GM18858 (cell line): ENCODE results near the gene EPS8L2.

ENCODE experiments used
- ATAC-seq: cut with Tn5 transposase; IDR thresholded peaks from one replicate; pipeline ENCODE4 v1.9.1; 2021; ENCODE audit not compliant: unreplicated experiment

The EPS8L2 gene

GRCh38 chr11:705646-706438 is at the start of gene EPS8L2:
EPS8L2 (plus strand) TSS chr11:706231; CDS start chr11:709408, 3,177 bp downstream.
- ATAC-seq, result no peak

GRCh38 chr11:656426-656825 is 49.6 kb upstream of the EPS8L2 start:
- ATAC-seq, result no peak

GRCh38 chr11:656866-657265 is 49.2 kb upstream of the EPS8L2 start:
- no peak for ATAC-seq

DNA sequence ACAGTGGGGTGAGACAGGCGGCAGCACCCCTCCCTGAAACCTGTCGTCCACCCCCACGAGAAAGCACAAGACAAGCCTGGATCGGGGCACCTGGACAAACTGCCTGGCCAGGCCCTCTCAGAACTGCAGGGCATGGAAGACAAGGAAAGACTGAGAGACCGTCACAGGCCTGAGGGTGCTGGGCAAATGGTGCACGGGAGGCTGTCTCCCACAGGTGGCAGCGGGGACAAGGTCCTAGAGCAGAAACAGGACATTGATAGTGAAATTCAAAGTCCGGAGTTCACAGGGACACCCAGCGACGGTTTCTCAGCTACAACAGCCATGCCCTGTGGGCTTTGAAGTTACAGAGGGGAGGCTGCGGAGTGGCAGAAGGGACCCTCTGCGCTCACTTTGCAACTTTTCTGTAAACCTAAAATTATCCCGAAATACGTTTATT is 48.3 kb upstream of the EPS8L2 start:
- no peak for ATAC-seq

GRCh38 chr11:659532-660085 is 46.4 kb upstream of the EPS8L2 start:
- ATAC-seq, result no peak

GRCh38 chr11:660281-660680 is 45.8 kb upstream of the EPS8L2 start:
- ATAC-seq, result no peak

GRCh38 chr11:660681-661444 is 45.2 kb upstream of the EPS8L2 start:
- no peak for ATAC-seq

DNA sequence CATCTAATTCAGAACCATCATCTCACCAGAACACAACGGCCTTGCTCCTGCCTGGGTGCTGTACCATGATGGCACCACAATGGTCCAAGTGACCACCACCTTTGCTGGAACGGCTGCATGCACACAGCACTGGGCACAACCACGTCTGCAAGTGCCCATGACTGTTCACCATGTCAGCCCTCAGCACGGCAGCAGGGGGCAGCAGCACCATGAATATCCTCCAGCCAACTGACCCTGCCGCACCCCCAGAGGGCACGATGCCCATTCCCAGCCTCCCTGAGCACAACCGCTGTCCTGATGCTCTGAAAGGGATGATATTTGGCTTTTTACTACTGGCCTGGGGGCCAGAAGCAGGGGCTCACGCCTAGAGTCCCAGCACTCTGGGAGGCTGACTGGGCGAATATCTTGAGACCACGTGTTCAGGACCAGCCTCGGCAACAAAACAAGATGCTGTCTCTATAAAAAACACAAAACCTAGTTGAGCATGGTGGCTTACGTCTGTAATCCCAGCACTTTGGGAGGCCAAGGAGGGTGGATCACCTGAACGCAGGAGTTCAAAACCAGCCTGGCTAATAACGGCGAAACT is 43.2 kb upstream of the EPS8L2 start:
- no peak for ATAC-seq

- no peak for ATAC-seq
Measured at GRCh38 chr11:665062-665703, 40.8 kb upstream of the EPS8L2 start.

- ATAC-seq, result no peak
Measured at GRCh38 chr11:665704-666281, 40.2 kb upstream of the EPS8L2 start.

DNA sequence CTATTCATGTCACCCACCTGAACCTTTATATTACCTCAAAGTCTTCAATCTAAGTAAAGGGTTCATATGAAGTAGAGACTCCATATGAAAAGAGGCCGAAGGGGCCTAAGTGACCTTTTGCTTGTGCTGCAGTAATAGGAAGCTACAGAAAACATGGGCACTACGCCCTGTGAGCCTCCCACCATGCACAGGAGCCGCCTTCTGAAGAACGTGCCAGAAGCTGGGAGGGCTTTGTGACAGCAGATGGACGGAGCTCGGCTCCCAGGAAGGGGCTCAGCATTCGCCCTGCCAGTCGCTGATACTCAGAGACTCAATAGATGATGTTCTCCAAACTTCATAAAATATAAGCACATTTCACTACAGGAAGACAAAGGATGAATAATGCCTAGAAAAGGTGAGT is 32.2 kb upstream of the EPS8L2 start:
- ATAC-seq, result no peak

- no peak for ATAC-seq
Measured at GRCh38 chr11:674406-674805, 31.6 kb upstream of the EPS8L2 start.

DNA sequence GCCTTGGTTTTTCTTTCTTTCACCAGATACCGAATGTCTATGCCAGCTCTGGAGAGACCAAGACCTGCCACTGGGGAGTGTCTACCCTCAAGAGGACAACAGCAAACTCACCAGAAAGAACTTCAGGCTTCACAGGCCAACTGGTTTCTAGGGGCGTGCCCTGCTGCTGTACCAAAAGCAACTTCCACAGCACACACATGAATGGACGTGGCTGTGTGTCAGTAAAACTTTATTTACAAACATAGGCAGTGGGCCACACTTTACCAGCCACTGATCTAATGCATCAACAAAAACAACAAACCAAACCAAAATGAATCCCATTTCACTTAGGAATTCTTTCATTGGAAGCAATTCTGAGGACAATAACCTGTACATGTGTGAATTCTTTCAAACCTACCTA is 27.7 kb upstream of the EPS8L2 start:
- no peak for ATAC-seq

- ATAC-seq, result no peak
Measured at GRCh38 chr11:679271-680207, 26.5 kb upstream of the EPS8L2 start.

DNA sequence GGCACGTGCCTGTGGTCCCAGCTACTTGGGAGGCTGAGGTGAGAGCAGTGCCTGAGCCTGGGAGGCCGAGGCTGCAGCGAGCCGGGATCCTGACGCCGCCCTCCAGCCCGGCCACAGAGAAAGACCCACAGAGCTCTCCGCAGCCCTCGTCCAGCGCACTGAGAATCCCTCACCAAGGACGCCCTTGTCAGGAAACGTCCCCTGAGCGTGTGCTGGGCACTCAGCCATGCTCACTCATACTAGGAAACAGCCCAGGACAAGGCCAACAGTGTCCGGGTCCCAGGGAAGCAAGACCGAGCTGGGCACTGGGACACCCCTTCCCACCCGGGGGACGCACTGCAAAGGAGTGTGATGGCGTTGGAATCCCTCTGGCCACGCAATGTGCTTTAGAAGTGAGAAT is 25.6 kb upstream of the EPS8L2 start:
- no peak for ATAC-seq

DNA sequence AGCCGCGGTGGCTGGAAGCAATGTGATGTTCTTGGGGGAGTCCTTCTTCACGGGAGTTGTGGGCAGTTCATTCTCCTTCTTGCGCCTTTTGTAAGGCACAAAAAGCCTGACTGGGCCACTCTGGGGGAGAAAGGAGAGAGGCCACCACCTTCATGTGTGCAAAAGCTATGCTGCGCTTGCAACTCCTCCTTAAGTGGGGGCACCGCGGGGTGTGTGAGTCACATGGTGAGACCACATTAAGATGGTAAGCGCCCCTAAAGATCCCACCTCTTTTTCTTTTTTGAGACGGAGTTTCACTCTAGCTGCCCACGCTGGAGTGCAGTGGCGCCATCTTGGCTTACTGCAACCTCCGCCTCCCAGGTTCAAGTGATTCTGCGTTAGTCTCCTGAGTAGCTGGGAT is 25.1 kb upstream of the EPS8L2 start:
- ATAC-seq, result no peak

- no peak for ATAC-seq
Measured at GRCh38 chr11:686451-687243, 19.4 kb upstream of the EPS8L2 start.

- no peak for ATAC-seq
Measured at GRCh38 chr11:687751-688150, 18.3 kb upstream of the EPS8L2 start.

DNA sequence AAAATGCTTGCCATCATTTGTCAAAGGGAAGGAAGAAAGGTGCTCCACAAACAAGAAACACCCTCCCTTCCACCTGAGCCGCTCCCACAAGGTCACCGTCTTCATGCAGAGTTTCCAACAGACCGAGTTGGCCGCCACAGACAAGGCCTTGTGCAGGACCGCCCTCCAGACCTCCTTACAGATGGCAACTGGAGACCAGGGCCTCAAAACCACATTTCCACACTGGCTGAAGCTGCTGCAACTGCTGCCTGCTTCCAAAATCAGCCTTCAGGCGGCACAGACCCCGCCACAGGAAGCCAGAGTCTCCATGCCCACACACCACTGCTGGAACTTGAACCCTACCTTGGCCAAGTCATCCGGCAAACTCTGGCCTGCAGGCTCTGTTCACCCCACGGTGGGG is 17.4 kb upstream of the EPS8L2 start:
- ATAC-seq, result no peak
